HG02870 (cell line): ENCODE data around the gene MAP1LC3B2.

Experiments used
- ATAC-seq: cut with Tn5 transposase; IDR thresholded peaks from one replicate; pipeline ENCODE4 v1.9.1; 2021; ENCODE audit warnings: mild to moderate bottlenecking, moderate library complexity; ENCODE audit not compliant: unreplicated experiment

Gene MAP1LC3B2

GRCh38 chr12:116609319-116610114, 50.3 kb downstream of the MAP1LC3B2 start:
- ATAC-seq: no peak

- ATAC-seq: no peak
Measured at GRCh38 chr12:116610971-116611541, 51.9 kb downstream of the MAP1LC3B2 start.

DNA sequence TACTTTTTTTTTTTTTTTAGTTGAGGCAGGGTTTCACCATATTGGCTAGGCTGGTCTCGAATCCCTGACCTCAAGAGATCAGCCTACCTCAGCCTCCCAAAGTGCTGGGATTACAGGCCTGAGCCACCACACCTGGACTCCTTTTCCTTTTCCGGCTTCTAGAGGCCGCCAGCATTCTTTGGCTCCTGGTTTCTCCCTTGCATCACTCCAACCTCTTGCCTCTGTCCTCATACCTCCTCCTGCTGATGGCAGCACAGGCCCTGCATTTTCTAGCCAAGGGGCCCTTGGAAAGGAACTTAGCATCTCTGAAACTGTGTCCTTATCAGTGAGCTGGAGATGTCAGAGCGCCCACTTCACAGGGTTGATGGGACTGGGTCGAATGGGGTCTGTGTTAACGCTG, 53.3 kb downstream of the MAP1LC3B2 start:
- ATAC-seq: no peak

GRCh38 chr12:116613256-116613655, 54.1 kb downstream of the MAP1LC3B2 start:
- no peak for ATAC-seq

DNA sequence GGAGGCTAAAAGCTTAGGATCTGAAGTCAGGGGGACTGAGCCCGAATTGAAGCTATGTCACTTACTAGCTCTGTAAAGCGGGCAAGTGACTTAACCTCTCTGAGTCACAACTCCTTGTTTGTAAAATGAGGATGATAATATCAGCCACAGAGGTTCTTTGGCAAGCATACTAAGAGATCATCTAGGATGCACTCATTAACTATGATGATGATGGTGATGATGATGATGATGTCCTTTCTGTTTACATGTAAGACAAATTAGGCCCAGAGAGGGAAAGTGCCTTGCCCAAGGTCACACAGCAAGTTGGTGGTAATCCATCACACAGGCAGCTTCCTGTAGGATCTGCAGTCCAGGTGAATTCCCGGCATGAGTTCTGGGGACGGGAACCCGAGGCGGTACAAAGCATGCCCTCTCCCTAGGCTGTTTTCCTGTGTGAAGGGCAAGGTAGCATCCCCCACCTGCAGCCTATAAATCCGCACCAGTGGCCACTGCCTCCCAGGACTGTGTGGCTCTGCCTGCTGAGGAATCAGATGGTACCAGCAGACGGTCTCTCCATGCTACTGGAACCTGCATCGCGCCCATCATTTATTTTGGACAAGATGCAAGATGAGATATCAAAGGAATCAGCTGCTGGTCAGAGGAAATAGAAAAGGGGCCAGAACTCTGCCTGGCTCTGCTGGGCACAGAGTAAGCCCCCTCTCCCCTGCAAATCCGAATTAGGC, 55.2 kb downstream of the MAP1LC3B2 start:
- ATAC-seq: no peak

GRCh38 chr12:116615141-116615861, 56.1 kb downstream of the MAP1LC3B2 start:
- no peak for ATAC-seq

GRCh38 chr12:116616536-116617248, 57.5 kb downstream of the MAP1LC3B2 start:
- no peak for ATAC-seq

DNA sequence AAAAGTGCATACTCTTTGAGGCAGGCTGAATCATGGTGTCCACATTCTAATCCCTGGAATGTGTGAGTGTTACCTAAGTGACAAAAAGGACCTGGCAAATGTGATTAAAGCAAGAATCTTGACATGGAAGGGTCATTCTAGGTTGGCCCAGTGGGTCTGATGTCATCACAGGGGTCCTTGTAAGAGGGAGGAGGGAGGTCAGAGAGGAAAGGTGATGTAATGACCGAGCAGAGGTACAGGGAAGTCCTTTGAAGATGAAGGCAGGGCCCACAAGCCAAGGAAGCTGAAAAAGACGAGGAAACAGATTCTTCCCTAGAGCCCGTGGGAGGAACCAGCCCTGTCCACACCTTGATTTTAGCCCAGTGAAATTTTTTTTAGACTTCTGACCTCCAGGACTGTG, 60.1 kb downstream of the MAP1LC3B2 start:
- no peak for ATAC-seq

DNA sequence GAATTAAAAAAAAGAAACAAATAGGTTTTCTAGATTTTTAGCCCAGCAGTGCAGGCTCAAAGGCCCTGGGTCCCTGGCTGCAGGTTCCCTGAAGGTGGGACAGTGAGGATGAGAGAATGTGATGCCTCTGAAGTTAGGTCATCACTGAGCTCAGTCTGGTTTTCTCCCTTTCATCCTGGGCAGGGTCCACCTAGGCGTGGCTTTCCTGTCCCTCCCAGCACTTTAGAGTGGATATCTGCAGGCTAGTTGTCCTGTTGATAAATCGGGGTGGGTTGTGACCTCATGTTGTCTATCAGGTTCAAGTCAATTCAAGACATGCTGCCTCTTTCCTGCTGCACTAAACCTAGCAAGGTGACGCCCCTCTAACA, 60.9 kb downstream of the MAP1LC3B2 start:
- no peak for ATAC-seq

DNA sequence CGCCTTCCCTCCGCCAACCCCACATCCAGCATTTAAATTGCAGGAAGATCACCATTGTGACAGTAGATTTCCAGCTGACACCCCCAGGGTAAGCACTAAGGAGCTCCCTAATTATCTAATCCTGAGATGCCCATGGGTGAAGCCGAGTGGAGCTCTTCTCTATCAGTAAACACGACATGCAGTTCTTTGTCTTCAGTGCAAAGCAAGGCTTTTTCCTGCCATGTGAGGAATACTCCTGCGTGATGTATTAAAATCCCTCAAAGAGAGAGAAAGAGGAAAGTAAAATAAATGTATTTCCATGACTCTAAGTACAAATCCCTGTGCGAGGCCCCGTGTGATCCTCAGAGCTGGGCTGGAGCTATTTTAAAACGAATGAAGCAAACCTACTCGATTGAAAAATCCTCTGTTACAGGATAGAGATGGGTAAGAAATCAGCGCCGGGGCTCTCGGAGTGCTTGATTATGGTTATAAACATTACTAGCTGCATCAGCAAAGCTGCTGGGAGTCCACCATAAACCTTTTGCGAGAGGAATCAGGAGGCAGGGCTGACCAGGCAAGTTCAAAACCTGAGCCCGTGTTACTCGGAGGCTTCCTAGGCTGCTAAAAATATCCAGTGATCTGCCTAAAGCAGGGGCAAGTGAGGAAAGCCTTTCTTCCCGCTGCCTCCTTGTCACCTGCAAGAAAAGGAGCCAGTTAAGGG, 61.5 kb downstream of the MAP1LC3B2 start:
- no peak for ATAC-seq

DNA sequence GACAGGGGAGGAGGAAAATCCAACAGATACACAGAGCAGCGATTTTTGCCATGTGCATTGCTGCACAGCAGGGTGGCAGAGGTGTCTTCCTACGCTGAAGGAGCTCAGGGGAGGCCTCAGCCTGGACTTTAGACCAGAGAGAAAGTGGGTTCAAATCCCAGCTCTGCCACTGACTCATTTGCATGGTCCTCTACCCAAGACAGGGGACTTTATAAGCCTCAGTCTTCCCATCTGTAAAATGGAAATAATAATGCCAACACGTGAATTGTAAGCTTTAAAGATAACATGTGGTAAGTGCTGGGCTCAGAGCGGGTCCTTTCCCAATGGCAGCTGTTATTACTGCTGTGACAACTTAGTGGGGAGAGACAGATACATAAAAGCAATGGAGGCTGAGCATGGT, 62.0 kb downstream of the MAP1LC3B2 start:
- ATAC-seq: no peak

DNA sequence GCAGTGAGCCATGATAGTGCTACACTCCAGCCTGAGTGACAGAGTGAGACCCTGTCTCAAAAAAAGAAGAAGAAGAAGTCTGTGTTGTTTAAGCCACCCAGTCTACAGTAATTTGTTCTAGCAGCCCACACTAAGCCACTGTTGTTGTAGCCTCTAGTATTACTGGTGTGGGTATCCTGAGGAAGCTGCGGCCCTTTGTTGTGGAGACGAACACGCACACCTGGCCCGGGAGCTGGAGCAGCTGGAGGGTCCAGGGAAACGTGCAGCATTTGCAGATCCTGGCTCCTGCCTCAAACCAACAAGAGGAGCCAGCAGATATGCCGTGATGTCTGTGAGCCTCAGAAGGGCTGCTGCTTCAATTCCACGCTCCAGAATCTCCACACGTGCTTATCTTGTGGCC, 65.3 kb downstream of the MAP1LC3B2 start:
- no peak for ATAC-seq

GRCh38 chr12:116626153-116626552, 67.0 kb downstream of the MAP1LC3B2 start:
- no peak for ATAC-seq
